ENCODE measurements around the gene PLET1.

PLET1 gene

GRCh38 chr11:112260490-112260889 is at the start of gene PLET1:
Gene PLET1, minus strand, starts transcription at chr11:112260860. Its CDS starts 271 bp downstream, at chr11:112260589.
- no peak for DNase-seq (ENCODE audit: low spot score)

- DNase-seq (ENCODE audit: low spot score), result no peak
Observed at GRCh38 chr11:112310419-112310818, 49.8 kb upstream of the PLET1 start.

DNA sequence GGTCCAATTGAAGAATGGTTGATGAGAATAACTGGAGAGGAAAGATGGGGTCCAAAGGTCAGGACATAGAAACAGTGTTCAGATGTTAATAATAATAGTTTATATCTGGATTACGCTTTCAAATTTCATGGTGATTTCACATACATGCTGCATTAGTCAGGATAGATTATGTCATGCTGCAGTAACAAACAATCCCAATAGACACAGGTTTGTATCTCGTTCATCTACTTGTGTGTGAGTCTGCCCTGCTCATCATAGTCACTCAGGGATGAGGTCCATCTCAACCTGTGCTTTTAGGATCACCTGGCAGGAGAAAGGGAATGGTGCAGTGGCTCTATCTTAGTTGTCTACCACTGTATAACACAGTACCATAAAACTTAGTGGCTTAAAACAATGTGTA is 48.0 kb upstream of the PLET1 start:
- DNase-seq (ENCODE audit: low spot score), result no peak

GRCh38 chr11:112307616-112308015 is 47.0 kb upstream of the PLET1 start:
- DNase-seq (ENCODE audit: low spot score), result no peak

- no peak for DNase-seq (ENCODE audit: low spot score)
Observed at GRCh38 chr11:112306230-112306629, 45.6 kb upstream of the PLET1 start.

GRCh38 chr11:112304914-112305313 is 44.3 kb upstream of the PLET1 start:
- DNase-seq (ENCODE audit: low spot score), result no peak

- no peak for DNase-seq (ENCODE audit: low spot score)
Observed at GRCh38 chr11:112303616-112304015, 43.0 kb upstream of the PLET1 start.

GRCh38 chr11:112302226-112302868 is 41.7 kb upstream of the PLET1 start:
- DNase-seq (ENCODE audit: low spot score), result no peak

- DNase-seq (ENCODE audit: low spot score), result no peak
Observed at GRCh38 chr11:112300094-112300786, 39.6 kb upstream of the PLET1 start.

DNA sequence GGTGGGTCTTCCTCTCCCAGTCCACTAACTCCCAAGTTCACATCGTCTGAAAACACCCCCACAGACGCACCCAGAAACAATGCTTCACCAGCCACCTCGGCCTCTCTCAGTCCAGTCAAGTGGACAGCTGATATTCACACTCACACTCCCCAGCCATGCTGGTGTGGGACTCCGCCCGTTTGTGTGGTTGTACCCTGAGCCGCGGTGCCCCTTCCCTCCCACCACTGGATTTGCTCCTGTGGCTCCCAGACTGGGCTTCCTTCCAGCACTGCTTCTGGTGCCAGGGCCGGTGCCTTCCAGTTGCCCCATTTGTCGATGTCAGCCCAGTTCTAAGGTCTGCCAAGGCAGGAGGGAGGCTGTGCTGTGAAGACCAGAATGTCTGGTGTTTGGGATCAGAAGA is 37.9 kb upstream of the PLET1 start:
- DNase-seq (ENCODE audit: low spot score), result no peak

DNA sequence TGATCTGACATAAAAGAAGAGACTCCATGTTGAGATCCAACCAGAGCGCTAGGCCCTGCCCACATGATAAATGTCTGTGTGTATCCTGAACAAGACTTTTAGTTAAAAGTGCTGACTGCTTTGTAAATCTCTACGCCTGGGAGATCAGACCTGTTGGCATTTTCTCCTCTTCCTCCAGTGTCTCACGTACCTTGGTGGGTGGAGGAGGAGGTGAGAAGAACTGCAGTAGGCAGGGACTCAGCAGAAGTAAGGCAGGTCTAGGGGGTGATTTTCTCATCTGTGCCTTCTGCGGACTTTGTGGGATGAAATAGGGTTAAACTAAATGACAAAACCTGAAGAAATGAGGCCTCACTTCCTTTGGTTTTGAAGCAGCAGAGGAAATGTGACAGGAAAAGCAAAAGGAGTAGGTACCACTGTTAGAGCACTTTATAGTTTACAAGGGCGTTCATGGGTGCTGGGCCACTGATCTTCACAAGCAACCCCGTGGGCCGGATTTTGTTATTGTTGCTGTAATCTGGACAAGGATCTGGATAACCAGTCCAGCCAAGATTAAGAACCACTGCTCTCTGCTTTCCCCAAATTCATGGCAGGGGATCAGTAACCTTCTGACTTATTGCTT is 36.7 kb upstream of the PLET1 start:
- peak; percentile 73 for DNase-seq (ENCODE audit: low spot score)

GRCh38 chr11:112296044-112296443 is 35.4 kb upstream of the PLET1 start:
- no peak for DNase-seq (ENCODE audit: low spot score)

GRCh38 chr11:112294688-112295340 is 34.2 kb upstream of the PLET1 start:
- DNase-seq (ENCODE audit: low spot score), result no peak

DNA sequence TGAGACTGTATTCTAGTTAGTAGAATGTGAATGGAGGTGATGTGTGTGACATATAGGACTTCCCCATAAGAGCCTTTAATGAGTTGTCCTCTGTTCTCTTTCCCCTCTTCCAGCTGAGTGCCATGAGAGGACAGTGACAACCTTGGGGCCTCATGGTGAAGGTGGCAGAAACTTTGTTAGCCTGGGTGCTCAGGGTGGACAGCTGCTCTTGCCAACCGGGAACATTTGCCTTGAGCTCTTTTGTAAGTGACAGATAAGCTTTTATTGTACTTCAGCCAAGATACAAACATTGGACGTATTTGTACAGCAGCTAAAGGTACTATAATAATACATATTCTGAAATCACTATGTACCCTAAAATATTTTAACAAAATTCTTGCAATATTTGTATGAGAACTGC is 33.0 kb upstream of the PLET1 start:
- no peak for DNase-seq (ENCODE audit: low spot score)

DNA sequence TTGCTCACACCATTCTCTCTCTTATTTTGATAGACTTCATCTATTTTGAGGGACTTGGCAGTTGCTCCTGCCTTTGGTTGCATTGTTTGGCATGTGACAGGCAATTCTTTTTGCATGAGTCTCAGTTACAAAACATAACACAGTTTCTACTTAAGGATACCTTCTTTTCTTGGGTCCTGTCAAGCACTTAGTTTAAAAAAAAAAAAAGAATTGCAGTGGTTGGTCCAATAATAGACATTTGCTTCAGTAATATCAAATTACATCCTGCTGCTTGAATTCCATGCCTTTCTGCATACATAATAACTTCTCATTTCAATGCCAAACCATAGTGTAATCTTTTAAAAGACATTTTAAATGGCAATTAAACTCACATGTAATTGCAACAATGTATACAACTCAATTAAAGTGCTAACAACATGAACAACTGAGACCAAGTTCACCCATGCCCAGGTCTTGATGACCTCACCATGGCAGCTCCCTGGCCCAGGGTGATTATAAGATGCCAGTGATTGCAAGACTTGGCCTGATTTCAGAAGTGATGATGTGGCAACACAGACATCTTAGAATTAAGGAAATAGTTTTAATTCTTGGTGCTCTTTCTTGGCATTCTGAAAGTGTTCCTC is 32.2 kb upstream of the PLET1 start:
- DNase-seq (ENCODE audit: low spot score), result no peak

DNA sequence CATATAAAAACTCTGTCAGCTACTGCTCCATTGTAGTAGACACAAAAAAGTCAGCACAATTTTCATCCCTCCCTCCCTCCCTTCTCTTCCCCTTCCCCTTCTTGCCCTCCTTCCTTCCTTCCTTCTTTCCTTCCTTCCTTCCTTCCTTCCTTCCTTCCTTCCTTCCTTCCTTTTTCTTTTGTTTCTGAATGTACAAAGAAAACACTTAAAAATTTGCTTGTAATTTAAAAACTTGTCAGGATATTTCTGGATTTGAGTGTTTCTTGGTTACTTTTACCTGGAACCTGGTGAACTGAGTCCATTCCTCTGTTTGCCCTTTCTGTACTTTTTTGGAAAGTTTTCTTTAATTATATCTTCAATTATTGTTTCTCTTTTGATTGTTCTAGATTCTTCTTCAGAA is 31.5 kb upstream of the PLET1 start:
- no peak for DNase-seq (ENCODE audit: low spot score)

DNA sequence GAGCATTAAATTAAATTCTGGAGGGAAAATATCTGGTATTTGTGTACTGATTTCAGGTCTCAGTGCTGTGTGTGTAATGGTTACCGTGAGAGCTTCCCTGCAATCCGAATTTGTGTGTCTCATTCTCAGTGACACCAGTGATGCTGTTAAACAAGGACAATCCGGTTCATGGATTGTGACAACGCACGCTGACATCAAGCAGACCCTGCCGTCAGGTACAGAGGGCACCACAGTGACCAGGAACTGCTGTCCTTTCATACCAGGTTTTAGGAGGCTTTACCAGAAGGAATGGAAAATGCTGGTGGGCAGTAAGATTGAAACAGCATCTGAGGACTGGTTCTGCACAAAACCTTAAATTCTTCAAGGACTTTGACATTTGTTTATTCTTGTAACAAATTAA is 30.5 kb upstream of the PLET1 start:
- no peak for DNase-seq (ENCODE audit: low spot score)

DNA sequence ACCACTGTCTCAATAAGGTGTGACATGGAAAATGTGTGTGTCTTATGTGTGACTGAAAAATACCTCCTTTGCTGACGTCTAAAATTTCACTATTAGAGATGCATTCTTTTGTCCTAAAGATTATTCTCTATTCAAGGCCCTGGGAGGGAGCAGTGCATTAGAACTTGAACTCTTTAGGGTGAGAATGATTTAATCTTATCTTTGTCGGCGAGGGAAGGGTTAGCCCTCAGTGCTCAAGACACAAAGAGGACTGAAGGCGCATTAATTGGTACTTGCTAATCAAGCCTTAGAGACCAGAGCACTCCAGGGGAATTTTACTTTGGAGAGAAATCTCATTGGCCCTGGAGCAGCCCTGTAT is 29.8 kb upstream of the PLET1 start:
- no peak for DNase-seq (ENCODE audit: low spot score)

DNA sequence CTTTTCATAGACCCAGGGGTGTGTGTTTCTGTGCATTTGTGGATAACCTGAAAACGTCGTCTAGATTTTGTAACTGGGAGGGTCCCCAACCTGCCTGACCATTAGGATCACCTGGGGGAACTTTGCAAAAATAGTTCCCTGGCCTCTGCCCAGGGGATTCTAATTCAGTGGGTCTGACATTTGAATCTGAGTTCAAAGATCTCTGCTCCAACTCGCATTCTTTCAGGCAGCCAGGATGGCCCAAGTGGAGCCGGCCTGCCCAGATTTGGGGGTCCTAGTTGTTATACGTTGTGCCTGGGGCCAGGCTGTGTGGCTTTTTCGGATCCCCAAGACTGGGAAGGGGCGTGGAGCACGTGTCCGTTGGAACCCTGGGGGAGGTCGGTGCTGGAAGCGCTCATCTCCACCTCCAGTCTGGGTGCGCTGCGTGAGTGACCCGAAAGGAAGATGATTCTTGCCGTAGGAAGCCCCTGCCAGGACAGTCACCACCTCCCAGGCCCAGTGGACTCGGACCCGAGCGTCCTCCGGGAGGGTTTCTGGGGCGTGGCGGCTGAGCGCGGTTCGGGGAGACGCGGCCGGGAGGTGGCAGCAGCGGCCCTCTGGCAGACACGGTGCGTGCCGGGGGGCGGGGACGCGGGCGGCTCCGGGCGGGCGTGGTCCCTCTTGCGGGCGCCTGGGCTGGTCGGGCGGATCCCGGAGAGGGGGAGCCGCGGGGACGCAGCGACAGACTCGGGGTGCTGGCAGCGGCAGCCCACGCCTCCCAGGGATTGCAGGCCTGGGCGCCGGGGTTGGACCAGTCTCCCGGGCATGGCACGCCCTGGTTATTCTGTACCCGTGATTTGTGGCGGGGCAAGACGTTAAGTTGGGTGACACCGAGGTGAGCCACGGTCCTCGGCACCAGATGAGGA is 29.2 kb upstream of the PLET1 start:
- DNase-seq (ENCODE audit: low spot score), result peak; percentile 82

DNA sequence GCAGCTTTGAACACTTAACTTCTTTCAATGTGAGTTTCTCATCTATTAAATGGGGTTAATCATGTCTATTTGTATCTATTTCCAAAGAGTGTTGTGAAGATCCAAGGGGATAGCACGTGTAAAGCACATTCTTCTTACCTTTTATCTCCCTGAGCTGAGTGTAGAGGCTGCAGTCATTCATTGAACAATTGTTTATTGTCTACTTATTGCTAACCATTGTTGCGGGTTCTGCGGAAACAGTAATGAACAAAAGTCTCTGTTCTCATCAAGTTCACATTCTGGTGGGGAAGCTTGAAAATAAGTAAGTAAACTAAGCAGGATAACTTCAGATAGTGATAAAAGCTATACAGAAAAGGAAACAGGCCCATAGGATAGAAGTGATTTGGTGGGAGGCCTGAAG is 27.4 kb upstream of the PLET1 start:
- no peak for DNase-seq (ENCODE audit: low spot score)

GRCh38 chr11:112285841-112286311 is 25.2 kb upstream of the PLET1 start:
- no peak for DNase-seq (ENCODE audit: low spot score)
